Measurements from ENCODE around the gene RPL7A.
A peak's percentile ranks its signal among the peaks of the same experiment; 100 is the strongest.
"Not testable (repeated sequence)": the region's sequence is repeated elsewhere in the genome, so short reads cannot be mapped to it uniquely, and the experiment has no call there.

Gene RPL7A

DNA sequence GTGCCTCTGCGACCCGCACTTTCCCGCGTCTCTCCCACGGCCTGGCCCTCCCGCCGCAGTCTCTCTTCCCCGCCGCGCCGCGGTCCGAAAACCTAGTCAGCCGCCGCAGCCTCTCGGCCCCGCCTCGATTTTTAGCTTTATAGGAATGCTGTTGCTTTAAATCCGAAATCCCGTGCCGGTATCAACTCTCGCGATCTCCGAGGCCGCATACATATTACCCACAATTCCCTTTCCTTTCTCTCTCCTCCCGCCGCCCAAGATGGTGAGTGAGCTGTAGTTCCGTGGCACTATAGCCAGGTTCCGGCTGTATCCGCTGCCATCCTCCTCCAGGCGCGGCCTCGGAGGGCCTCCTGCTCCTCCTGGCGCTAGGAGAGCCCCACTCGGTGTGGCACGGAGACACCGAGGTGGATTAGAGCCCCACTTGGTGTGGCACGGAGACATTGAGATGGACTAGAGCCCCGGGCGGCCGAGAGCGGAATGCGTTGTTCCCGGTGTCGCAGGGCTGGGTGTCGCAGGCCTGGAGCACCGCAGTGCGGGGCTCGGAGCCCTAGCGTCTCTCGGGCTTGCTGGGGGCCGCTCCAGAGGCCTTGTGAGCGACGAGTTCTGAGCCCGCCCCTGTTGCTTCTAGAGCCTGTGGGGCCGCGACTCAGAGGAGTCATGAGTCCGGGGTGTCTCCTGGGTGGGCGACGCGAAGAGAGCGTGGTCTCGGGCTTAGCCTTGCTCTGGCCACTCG is at the start of gene RPL7A, which contains the start of gene MED22:
Gene RPL7A (plus strand): TSS at position 234 of the 733 bp plus-strand sequence. CDS start 26 bp downstream, at position 260.
Gene MED22 (minus strand): TSS at position 147 of the 733 bp plus-strand sequence. CDS start 1,469 bp downstream, outside the sequence.
- DNase-seq: peak; percentile 88

DNA sequence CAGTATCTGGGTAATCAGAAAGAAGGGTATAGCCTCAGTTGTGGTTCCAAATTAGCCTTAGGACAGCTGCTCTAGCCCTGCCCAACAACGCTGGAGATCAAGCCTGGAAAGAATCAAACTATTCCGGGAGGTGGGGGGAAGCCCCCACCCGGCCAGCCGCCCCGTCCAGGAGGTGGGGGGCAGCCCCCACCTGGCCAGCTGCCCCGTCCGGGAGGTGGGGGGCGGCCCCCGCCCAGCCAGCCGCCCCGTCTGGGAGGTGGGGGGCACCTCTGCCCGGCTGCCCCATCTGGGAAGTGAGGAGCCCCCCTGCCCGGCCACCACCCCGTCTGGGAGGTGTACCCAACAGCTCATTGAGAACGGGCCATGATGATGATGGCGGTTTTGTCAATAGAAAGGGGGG is 48.0 kb upstream of the RPL7A start:
- DNase-seq: not testable (repeated sequence)

DNA sequence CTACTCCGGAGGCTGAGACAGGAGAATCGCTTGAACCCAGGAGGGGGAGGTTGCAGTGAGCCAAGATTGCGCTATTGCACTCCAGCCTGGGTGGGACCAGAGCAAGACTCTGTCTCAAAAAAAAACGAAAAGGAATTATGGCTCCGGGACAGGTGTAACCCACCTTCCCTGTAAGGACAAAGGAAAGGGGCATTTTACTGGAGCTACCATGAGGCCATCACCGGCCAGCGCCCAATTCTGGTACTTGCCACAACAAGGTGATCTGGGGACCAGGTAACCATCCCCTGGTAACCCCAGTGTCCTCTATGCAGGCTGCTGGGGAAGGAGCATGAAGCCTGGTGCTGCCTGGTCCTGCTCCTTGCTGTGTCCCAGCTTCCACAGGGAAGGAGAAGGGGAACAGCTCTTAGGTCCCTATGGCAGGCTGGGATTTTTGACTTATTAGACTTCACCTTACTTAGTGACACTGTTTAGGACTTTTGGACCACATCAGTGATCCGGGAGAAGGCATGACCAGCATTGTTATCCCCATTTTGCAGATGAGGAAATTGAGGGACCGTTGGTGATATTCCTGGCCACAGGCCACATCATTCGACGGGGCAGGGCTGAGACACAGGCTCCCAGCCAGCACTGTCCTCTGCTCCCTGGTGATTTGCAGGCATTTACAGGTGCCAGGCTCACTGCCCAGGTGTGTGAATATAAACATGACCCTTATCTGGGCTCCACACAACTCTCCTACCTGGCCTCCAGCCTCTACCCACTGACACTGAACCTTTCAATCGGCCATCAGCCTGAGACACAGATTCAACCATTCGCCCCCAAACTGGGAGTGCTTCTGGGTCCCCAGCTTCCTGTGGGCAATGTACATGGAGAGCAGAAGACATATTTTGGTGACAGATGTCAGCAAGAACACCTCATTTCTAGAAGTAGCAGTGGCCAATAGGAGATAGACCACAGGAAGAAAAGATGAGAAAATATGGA is 46.5 kb upstream of the RPL7A start:
- no peak for DNase-seq

- DNase-seq: no peak
Observed at GRCh38 chr9:133303266-133304157, 44.5 kb upstream of the RPL7A start.

DNA sequence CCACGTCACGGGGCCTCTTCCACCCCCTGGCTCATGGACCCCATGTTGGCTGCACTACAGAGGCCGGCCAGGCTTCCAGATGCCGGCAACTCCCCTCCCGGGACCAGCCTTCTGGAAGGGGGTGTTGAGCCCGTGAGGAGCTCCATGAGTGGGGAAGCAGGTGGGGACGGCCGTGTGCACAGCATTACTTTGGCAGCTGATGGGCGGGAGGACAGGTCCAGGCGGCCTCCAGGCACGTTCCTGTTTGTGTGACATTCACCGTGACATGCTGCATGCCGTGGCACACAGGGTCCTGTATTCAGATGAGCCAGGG is 43.9 kb upstream of the RPL7A start:
- DNase-seq: no peak

DNA sequence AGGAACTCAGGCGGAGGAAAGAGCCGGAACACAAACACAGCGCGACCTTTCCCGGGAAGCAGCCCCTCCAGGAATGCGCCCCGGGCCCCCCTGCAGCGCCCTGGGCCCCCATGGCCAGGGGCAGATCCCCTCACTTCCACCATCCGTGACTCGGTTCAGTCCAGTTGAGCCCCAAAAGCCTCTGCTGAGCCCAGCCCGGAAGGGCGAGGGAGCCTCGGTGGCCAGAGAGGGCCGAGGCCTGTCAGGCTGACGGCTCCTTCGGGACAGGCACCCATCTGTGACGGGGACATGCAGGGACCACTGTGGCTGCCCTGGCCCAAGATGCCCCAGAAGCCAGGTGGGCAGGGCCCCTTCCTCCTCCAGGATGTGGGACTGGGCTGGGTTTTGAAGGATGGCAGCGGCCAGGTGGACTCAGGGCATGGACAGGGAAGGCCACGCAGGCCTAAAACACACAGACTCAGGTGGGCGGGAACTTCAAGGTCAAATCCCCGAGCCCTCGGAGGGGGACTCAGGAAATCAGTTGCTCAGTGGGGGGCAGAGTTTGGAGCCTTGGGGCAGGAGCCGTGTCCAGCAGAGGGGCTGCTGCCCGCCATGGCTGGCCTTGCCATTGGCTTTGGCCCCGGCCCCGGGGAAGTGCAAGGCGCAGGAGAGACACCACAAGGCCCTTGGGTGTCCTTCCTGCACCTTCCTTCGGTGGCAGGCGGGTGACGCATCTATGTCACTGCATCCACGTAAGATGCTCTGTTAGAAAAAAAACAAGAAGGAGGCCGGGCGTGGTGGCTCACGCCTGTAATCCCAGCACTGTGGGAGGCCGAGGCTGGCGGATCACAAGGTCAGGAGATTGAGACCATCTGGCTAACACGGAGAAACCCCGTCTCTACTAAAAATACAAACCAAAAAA is 43.3 kb upstream of the RPL7A start:
- no peak for DNase-seq

- DNase-seq: no peak
Observed at GRCh38 chr9:133305731-133306130, 42.3 kb upstream of the RPL7A start.

GRCh38 chr9:133306242-133307204 is 41.5 kb upstream of the RPL7A start:
- no peak for DNase-seq

DNA sequence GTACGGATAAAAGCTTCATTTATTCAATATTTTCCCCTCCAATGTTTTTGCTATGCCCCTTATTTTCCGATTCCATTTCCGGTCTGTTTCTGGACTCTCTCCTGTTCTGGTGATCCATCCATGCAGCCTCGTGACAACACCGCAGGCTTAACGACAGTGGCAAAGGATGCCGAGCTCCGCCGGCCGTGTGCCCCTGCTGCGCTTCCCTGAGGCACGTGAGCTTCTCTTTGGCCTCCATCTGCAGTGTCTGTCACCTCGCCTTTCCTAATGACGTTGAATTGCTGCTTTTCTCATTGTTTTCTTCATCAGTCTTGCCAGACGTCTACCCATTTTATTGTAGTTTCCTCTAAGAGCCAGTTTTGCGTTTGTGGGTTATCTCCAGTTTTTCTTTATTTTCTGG is 40.7 kb upstream of the RPL7A start:
- DNase-seq: no peak

GRCh38 chr9:133309608-133310007 is 38.4 kb upstream of the RPL7A start:
- DNase-seq: no peak

- DNase-seq: no peak
Observed at GRCh38 chr9:133315997-133316396, 32.0 kb upstream of the RPL7A start.

GRCh38 chr9:133317551-133317950 is 30.5 kb upstream of the RPL7A start:
- DNase-seq: not testable (repeated sequence)

DNA sequence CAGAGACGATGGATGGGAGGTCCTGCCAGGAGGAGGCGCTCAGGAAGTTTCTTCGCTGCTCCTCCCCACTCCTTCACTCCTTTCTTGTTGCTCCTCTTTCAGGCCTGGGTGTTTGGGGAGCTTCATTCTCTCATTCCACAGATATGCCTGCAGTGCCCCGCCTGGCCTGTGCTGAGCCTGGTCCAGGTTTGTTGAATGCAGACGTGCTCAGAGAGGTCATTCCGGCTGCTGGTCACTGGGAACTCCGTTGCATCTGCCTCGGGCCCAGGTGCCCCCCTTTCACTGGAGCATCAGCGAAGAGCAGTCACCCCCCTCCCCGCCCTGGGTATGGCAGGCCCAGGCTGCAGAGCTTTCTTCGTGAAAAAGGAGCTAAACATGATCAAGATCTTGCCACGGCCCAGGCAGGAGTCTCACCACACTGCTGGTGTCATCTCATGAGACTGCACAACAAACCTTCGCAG is 27.6 kb upstream of the RPL7A start:
- DNase-seq: no peak

- DNase-seq: no peak
Observed at GRCh38 chr9:133321411-133321935, 26.5 kb upstream of the RPL7A start.

- DNase-seq: no peak
Observed at GRCh38 chr9:133322701-133323100, 25.3 kb upstream of the RPL7A start.

DNA sequence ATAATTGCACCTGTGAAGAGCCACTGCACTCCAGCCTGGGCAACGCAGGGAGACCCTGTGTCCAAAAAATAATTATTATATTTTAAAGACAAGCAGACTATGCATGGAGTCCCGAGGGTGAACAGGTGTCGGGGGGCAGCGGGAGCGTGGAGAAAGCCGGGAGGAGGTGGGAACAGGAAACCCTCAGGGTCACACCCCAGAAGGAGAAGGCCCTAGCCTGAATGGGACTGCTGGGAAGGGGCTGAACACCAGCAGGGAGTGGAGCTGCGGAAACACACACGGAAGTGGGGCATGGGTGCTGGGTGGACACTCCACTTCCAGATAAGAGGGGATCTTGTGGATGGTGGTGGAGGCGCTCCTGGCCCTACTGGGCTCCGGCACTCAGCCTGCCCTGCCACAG is 24.8 kb upstream of the RPL7A start:
- no peak for DNase-seq

DNA sequence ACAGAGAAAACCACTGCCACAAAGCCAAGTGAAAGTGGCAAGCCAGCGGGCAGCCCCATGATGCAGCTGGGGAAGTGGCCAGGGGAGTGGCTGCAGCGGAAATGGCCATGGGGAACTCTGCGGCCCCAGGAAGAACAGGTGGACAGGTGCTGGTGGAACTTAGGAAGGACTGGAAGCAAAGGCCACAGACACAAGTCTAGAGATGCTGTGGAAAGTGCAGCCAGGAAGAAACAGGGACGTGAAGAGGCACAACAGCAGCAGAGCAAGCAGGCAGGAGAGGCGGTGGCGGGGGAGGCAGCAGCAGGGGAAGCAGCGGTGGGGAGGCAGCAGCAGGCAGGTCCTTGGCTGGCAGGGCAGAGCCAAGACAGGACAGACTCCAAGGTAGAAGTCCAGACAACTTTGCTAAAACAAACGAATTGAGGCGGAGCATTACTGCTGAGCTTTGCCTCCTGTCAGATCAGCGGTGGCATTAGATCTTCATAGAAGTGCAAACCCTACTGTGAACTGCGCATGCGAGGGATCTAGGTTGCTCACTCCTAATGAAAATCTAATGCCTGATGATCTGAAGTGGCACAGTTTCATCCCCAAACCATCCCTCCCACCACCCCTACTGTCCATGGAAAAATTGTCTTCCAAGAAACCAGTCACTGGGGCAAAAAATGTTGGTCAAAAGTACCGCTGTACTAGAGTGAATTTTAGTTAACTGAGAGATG is 23.9 kb upstream of the RPL7A start:
- no peak for DNase-seq

- DNase-seq: not testable (repeated sequence)
Observed at GRCh38 chr9:133327021-133327420, 21.0 kb upstream of the RPL7A start.

DNA sequence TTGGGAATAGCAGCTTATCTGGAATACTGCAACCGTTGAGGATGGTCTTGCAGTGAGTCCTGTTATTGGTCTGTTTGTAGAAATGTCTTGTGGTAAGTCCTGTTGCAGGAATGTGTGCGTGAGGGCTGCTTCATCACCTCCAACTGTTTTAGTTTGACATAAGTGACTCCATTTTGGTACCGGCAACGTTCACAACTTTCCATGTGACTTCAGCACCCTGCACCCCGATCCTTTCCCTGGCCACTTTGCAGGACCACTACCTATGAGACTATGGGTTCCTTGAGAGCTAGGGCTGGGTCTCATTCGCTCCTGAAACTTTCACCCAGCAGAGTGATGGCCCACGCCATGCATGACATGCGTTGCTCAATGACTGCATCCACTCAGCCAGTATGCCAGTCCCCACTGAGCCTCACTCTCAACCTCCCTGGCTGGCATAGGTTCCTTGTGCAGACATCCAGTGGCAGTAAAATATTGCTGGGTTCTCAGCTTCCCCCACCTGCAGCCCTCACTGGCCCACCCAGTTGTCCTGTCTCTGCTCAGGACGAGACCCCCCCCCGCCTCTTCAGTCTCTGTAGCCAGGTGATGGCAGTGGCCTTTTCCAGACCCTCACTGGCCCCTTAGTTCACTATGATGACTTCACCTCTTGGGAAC is 20.1 kb upstream of the RPL7A start:
- DNase-seq: no peak
